ENCODE measurements around the gene STK32B.
"Not testable (repeated sequence)": the region's sequence is repeated elsewhere in the genome, so short reads cannot be mapped to it uniquely, and the experiment has no call there.

The STK32B gene

GRCh38 chr4:5249727-5250126 is 198.4 kb downstream of the STK32B start:
- Histone ChIP-seq H3K36me3 (no peaks in the 10 kb centered on the region), H3K4me1 (no peaks in the 10 kb centered on the region), H3K4me3 (ENCODE audit: low read depth, low read length) (no peak overlapping the region), H3K27me3 (peaks cover 5% of the 10 kb centered on the region; the same call in 1 of the 2 replicates), H3K9me3 (no peaks in the 10 kb centered on the region; the same call in 1 of the 2 replicates)
- DNase-seq: no peak
- no peak; the same call in 1 of the 2 replicates for TF ChIP-seq CTCF (IDR thresholded peaks at IDR 0.05; ENCODE audit: low read depth, low read length)

GRCh38 chr4:5250536-5250935 is 199.3 kb downstream of the STK32B start:
- H3K36me3 ChIP-seq; DNase-seq; H3K27me3 ChIP-seq; H3K9me3 ChIP-seq; H3K4me3 ChIP-seq (ENCODE audit: low read depth, low read length); H3K4me1 ChIP-seq: not testable (repeated sequence)

GRCh38 chr4:5256421-5256820 is 205.1 kb downstream of the STK32B start:
- Histone ChIP-seq H3K4me1 (no peaks in the 10 kb centered on the region), H3K9me3 (no peaks in the 10 kb centered on the region), H3K27me3 (peaks cover 5% of the 10 kb centered on the region; the same call in 1 of the 2 replicates), H3K36me3 (no peaks in the 10 kb centered on the region), H3K4me3 (ENCODE audit: low read depth, low read length) (no peak overlapping the region)
- TF ChIP-seq CTCF (IDR thresholded peaks at IDR 0.05; ENCODE audit: low read depth, low read length): no peak
- no peak for DNase-seq

GRCh38 chr4:5257086-5257485 is 205.8 kb downstream of the STK32B start:
- no peak for DNase-seq
- H3K27me3 ChIP-seq: peaks cover 4% of the 10 kb centered on the region
- no peak for TF ChIP-seq CTCF (IDR thresholded peaks at IDR 0.05; ENCODE audit: low read depth, low read length)
- no peaks in the 10 kb centered on the region for H3K4me1 ChIP-seq
- no peak overlapping the region for H3K4me3 ChIP-seq (ENCODE audit: low read depth, low read length)
- H3K9me3 ChIP-seq: no peaks in the 10 kb centered on the region
- no peaks in the 10 kb centered on the region for H3K36me3 ChIP-seq

GRCh38 chr4:5259471-5259870 is 208.2 kb downstream of the STK32B start:
- Histone ChIP-seq H3K4me3 (ENCODE audit: low read depth, low read length) (no peak overlapping the region), H3K9me3 (no peaks in the 10 kb centered on the region), H3K4me1 (no peaks in the 10 kb centered on the region), H3K36me3 (no peaks in the 10 kb centered on the region), H3K27me3 (no peaks in the 10 kb centered on the region; the same call in 1 of the 2 replicates)
- DNase-seq: no peak
- TF ChIP-seq CTCF (IDR thresholded peaks at IDR 0.05; ENCODE audit: low read depth, low read length): no peak

- no peak overlapping the region for H3K4me3 ChIP-seq (ENCODE audit: low read depth, low read length)
- H3K4me1 ChIP-seq: no peaks in the 10 kb centered on the region
- H3K36me3 ChIP-seq: no peaks in the 10 kb centered on the region
- no peaks in the 10 kb centered on the region for H3K9me3 ChIP-seq
- DNase-seq: no peak
- TF ChIP-seq CTCF (IDR thresholded peaks at IDR 0.05; ENCODE audit: low read depth, low read length): no peak
- no peaks in the 10 kb centered on the region; the same call in 1 of the 2 replicates for H3K27me3 ChIP-seq
These were observed 208.8 kb downstream of the STK32B start for GRCh38 chr4:5260121-5260520.

GRCh38 chr4:5261866-5262265 is 210.6 kb downstream of the STK32B start:
- no peak for DNase-seq
- peaks cover 3% of the 10 kb centered on the region for H3K27me3 ChIP-seq
- TF ChIP-seq CTCF (IDR thresholded peaks at IDR 0.05; ENCODE audit: low read depth, low read length): no peak
- no peaks in the 10 kb centered on the region for H3K9me3 ChIP-seq
- H3K4me1 ChIP-seq: no peaks in the 10 kb centered on the region
- no peaks in the 10 kb centered on the region for H3K36me3 ChIP-seq
- H3K4me3 ChIP-seq (ENCODE audit: low read depth, low read length): no peak overlapping the region

All from BE2C (cell line).